DMS153 treated with DMSO at 0.1 percent for 48 hours (cell line): ENCODE data around the gene RTN4.
A peak's percentile ranks its signal among the peaks of the same experiment; 100 is the strongest.
"Not testable (repeated sequence)": the region's sequence is repeated elsewhere in the genome, so short reads cannot be mapped to it uniquely, and the experiment has no call there.

ENCODE experiments used
- DNase-seq: peaks from one replicate; lab custom pipeline; 2025; ENCODE audit not compliant: unreplicated experiment; lab: John Stamatoyannopoulos, UW

Gene RTN4

GRCh38 chr2:55050100-55050994, at the start of gene RTN4:
Gene RTN4 (minus strand): TSS chr2:55050451. CDS start chr2:55050300, 151 bp downstream.
- peak; percentile 97 for DNase-seq

GRCh38 chr2:55099493-55099877, 49.2 kb upstream of the RTN4 start:
- no peak for DNase-seq

- DNase-seq: no peak
Measured at GRCh38 chr2:55097461-55098410, 47.5 kb upstream of the RTN4 start.

- DNase-seq: no peak
Measured at GRCh38 chr2:55097082-55097460, 46.8 kb upstream of the RTN4 start.

GRCh38 chr2:55096586-55096985, 46.3 kb upstream of the RTN4 start:
- no peak for DNase-seq

- no peak for DNase-seq
Measured at GRCh38 chr2:55093381-55093780, 43.1 kb upstream of the RTN4 start.

- no peak for DNase-seq
Measured at GRCh38 chr2:55092439-55092838, 42.2 kb upstream of the RTN4 start.

- not testable (repeated sequence) for DNase-seq
Measured at GRCh38 chr2:55091681-55092080, 41.4 kb upstream of the RTN4 start.

GRCh38 chr2:55090702-55091101, 40.5 kb upstream of the RTN4 start:
- DNase-seq: no peak

GRCh38 chr2:55089726-55090125, 39.5 kb upstream of the RTN4 start:
- DNase-seq: no peak

- no peak for DNase-seq
Measured at GRCh38 chr2:55088400-55088799, 38.1 kb upstream of the RTN4 start.

GRCh38 chr2:55087936-55088335, 37.7 kb upstream of the RTN4 start:
- DNase-seq: no peak

- no peak for DNase-seq
Measured at GRCh38 chr2:55087501-55087900, 37.2 kb upstream of the RTN4 start.

GRCh38 chr2:55085113-55086040, 35.1 kb upstream of the RTN4 start:
- no peak for DNase-seq

GRCh38 chr2:55084641-55085040, 34.4 kb upstream of the RTN4 start:
- no peak for DNase-seq

- DNase-seq: no peak
Measured at GRCh38 chr2:55080204-55080738, 30.0 kb upstream of the RTN4 start.

- no peak for DNase-seq
Measured at GRCh38 chr2:55078956-55079355, 28.7 kb upstream of the RTN4 start.

- no peak for DNase-seq
Measured at GRCh38 chr2:55076721-55077120, 26.5 kb upstream of the RTN4 start.

GRCh38 chr2:55076019-55076418, 25.8 kb upstream of the RTN4 start:
- DNase-seq: not testable (repeated sequence)
